H9 (cell line): ENCODE measurements around the gene APOL5. TPM values are rescaled to one million over a fixed set of nuclear protein-coding genes. Genes with fewer than 3 reads are reported as not detected.
"Not testable (repeated sequence)": the region's sequence is repeated elsewhere in the genome, so short reads cannot be mapped to it uniquely, and the experiment has no call there.

ENCODE experiments used
- DNase-seq: peaks from one replicate; pipeline ENCODE4 v3.0.0-alpha.2; 2017
- H2AFZ ChIP-seq: one replicate; pipeline ENCODE4 v1.6.1; 2013; ENCODE audit warnings: mild to moderate bottlenecking, low read length, control low read depth, moderate library complexity
- H2AK5ac ChIP-seq: 2 replicates; pipeline ENCODE4 v1.6.1; 2013; ENCODE audit warnings: low read length, control low read depth, mixed read lengths; ENCODE audit not compliant: insufficient read length
- H2BK120ac ChIP-seq: one replicate; pipeline ENCODE4 v1.6.1; 2013; ENCODE audit warnings: low read depth, mild to moderate bottlenecking, low read length, control low read depth, inconsistent platforms; ENCODE audit not compliant: poor library complexity, severe bottlenecking
- H2BK12ac ChIP-seq: 2 replicates; pipeline ENCODE4 v1.6.1; 2013; ENCODE audit warnings: low read length, control low read depth, mixed read lengths, low read depth; ENCODE audit not compliant: insufficient read length
- H2BK15ac ChIP-seq: 2 replicates; pipeline ENCODE4 v1.6.1; 2013; ENCODE audit warnings: low read depth, low read length, control low read depth
- H2BK20ac ChIP-seq: one replicate; pipeline ENCODE4 v1.6.1; 2013; ENCODE audit warnings: low read depth, mild to moderate bottlenecking, low read length, control low read depth, inconsistent platforms; ENCODE audit not compliant: poor library complexity, severe bottlenecking
- H2BK5ac ChIP-seq: 2 replicates; pipeline ENCODE4 v1.6.1; 2013; ENCODE audit warnings: low read length, control low read depth, mixed read lengths; ENCODE audit not compliant: insufficient read length
- H3K14ac ChIP-seq: 2 replicates; pipeline ENCODE4 v1.6.1; 2013; ENCODE audit warnings: low read length, control low read depth; ENCODE audit not compliant: insufficient read depth
- H3K18ac ChIP-seq: 2 replicates; pipeline ENCODE4 v1.6.1; 2013; ENCODE audit warnings: low read depth, mild to moderate bottlenecking, mixed read lengths, low read length, control low read depth; ENCODE audit not compliant: insufficient read length
- H3K23ac ChIP-seq: 2 replicates; pipeline ENCODE4 v1.6.1; 2013; ENCODE audit warnings: low read length, control low read depth, mixed read lengths, low read depth; ENCODE audit not compliant: insufficient read length
- H3K23me2 ChIP-seq: 2 replicates; pipeline ENCODE4 v1.6.1; 2013; ENCODE audit warnings: low read depth, mild to moderate bottlenecking, mixed read lengths, low read length, control low read depth; ENCODE audit not compliant: insufficient read length, poor library complexity, severe bottlenecking
- H3K27ac ChIP-seq: 2 replicates; pipeline ENCODE4 v1.5.1; 2013; ENCODE audit warnings: low read length, control low read depth, mixed read lengths, low read depth; ENCODE audit not compliant: insufficient read length
- H3K27me3 ChIP-seq: 2 replicates; pipeline ENCODE4 v1.6.1; 2013; ENCODE audit warnings: low read length, control low read depth, inconsistent platforms; ENCODE audit not compliant: insufficient read depth
- H3K4ac ChIP-seq: 2 replicates; pipeline ENCODE4 v1.6.1; 2013; ENCODE audit warnings: low read depth, mild to moderate bottlenecking, control low read depth, inconsistent platforms, low read length, moderate library complexity
- H3K4me1 ChIP-seq: 2 replicates; pipeline ENCODE4 v1.6.1; 2013; ENCODE audit warnings: low read length, control low read depth, inconsistent platforms; ENCODE audit not compliant: insufficient read depth
- H3K4me2 ChIP-seq: 2 replicates; pipeline ENCODE4 v1.6.1; 2013; ENCODE audit warnings: low read length, control low read depth, mixed read lengths; ENCODE audit not compliant: insufficient read length, insufficient read depth
- H3K56ac ChIP-seq: 2 replicates; pipeline ENCODE4 v1.6.1; 2013; ENCODE audit warnings: low read depth, mild to moderate bottlenecking, mixed read lengths, low read length, control low read depth; ENCODE audit not compliant: insufficient read length
- H3K79me1 ChIP-seq: 2 replicates; pipeline ENCODE4 v1.6.1; 2013; ENCODE audit warnings: low read depth, mild to moderate bottlenecking, moderate library complexity, low read length, control low read depth, inconsistent platforms; ENCODE audit not compliant: insufficient read depth, poor library complexity, severe bottlenecking
- H3K79me2 ChIP-seq: 2 replicates; pipeline ENCODE4 v1.6.1; 2013; ENCODE audit warnings: low read length, control low read depth, inconsistent platforms; ENCODE audit not compliant: insufficient read depth
- H3K9ac ChIP-seq: 2 replicates; pipeline ENCODE4 v1.6.1; 2013; ENCODE audit warnings: low read length, control low read depth, mixed read lengths; ENCODE audit not compliant: insufficient read length; ENCODE audit errors: extremely low read depth
- H3K9me3 ChIP-seq: one replicate; pipeline ENCODE4 v1.6.1; 2013; ENCODE audit warnings: low read depth, low read length, inconsistent platforms; ENCODE audit not compliant: control insufficient read depth
- H3T11ph ChIP-seq: one replicate; pipeline ENCODE4 v1.6.1; 2013; ENCODE audit warnings: mild to moderate bottlenecking, low read length, control low read depth, inconsistent platforms
- H4K20me1 ChIP-seq: one replicate; pipeline ENCODE4 v1.6.1; 2013; ENCODE audit not compliant: control insufficient read depth, insufficient read length, insufficient read depth
- H4K5ac ChIP-seq: 2 replicates; pipeline ENCODE4 v1.6.1; 2013; ENCODE audit warnings: low read depth, mild to moderate bottlenecking, mixed read lengths, low read length, control low read depth; ENCODE audit not compliant: insufficient read length
- H4K8ac ChIP-seq: replicated peaks from 2 replicates; pipeline ENCODE4 v1.6.1; 2013; ENCODE audit warnings: low read length, control low read depth, mixed read lengths, low read depth; ENCODE audit not compliant: insufficient read length
- H4K91ac ChIP-seq: 2 replicates; pipeline ENCODE4 v1.6.1; 2013; ENCODE audit warnings: low read depth, mild to moderate bottlenecking, moderate library complexity, mixed read lengths, low read length, control low read depth; ENCODE audit not compliant: insufficient read length
- H3K27ac Mint-ChIP-seq, 3 experiments: 2 replicates in 2 of 3; 3 replicates in 1 of 3; pipeline ENCODE4 v1.8.0; 2020 to 2021; ENCODE audit warnings: mixed read lengths in 3 of 3, mild to moderate bottlenecking in 1 of 3, moderate library complexity in 1 of 3
- H3K27me3 Mint-ChIP-seq: 2 replicates; pipeline ENCODE4 v1.8.0; 2021; ENCODE audit warnings: low read depth, mild to moderate bottlenecking, moderate library complexity, mixed read lengths
- H3K36me3 Mint-ChIP-seq, 3 experiments: 2 replicates in 2 of 3; 3 replicates in 1 of 3; pipeline ENCODE4 v1.8.0; 2020 to 2021; ENCODE audit warnings: low read depth in 3 of 3, mixed read lengths in 3 of 3; ENCODE audit not compliant: insufficient read depth in 1 of 3
- H3K4me1 Mint-ChIP-seq, 2 experiments: 2 replicates each; pipeline ENCODE4 v1.8.0; 2020; ENCODE audit warnings: mixed read lengths in 2 of 2
- H3K4me3 Mint-ChIP-seq, 2 experiments: 2 replicates in 1 of 2; 3 replicates in 1 of 2; pipeline ENCODE4 v1.8.0; 2020 to 2021; ENCODE audit warnings: mild to moderate bottlenecking in 2 of 2, mixed read lengths in 2 of 2, moderate library complexity in 1 of 2
- H3K9me3 Mint-ChIP-seq, 2 experiments: 2 replicates in 1 of 2; 3 replicates in 1 of 2; pipeline ENCODE4 v1.8.0; 2020; ENCODE audit warnings: mild to moderate bottlenecking in 2 of 2, mixed read lengths in 2 of 2, moderate library complexity in 1 of 2
- WGBS: extraction: QIAGEN DNeasy Blood & Tissue Kit; methylation state at CpG from one replicate; pipeline ENCODE4 v1.1.7; 2013; ENCODE audit warnings: missing lambda C conversion rate, low lambda C conversion rate, mixed read lengths; ENCODE audit not compliant: insufficient read length; ENCODE audit errors: extremely low coverage; 5-methylcytosine and 5-hydroxymethylcytosine counted together
- total RNA-seq: library from RNA; stranded (reverse); gene quantifications from 2 replicates; pipeline ENCODE4 v1.2.1, GENCODE V29; 2021
- TF ChIP-seq, protein P1 (sequence below): fragments of 200-600 bp; sonication (generic); conservative IDR thresholded peaks from 3 replicates; pipeline ENCODE4 v1.8.0; 2021; ENCODE audit warnings: antibody characterized with exemption, mild to moderate bottlenecking

APOL5 gene
- total RNA-seq, 1 experiment from 2014 or later, result not detected

DNA sequence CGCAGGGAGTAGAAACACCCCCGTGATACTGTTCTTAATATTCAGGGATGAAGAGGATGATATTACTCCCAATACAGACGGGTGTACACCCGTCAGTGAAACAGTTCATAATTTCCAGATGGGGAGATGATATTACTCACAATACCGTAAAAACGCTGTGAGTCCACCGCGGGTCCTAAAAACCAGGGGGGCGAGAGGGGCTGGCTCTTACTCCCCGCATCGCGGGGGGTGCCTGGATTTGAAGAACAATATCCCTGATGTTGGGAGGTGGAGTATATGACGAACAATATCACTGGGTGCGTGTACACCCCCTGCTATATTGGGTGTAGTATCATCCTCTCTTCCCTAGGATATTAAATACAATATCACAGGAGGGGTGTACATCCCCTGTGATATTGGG is 20.5 kb upstream of the APOL5 start:
- no CpG with 5 or more reads among the region's 14 CpGs for WGBS

GRCh38 chr22:35699852-35700251 is 17.8 kb upstream of the APOL5 start:
- WGBS, result no CpG with 5 or more reads among the region's 6 CpGs
- H3K79me1 ChIP-seq, H3K27ac Mint-ChIP-seq, H3K36me3 Mint-ChIP-seq, H3K27me3 ChIP-seq, H3K4me2 ChIP-seq, H4K5ac ChIP-seq, H3K4ac ChIP-seq, H3K4me3 Mint-ChIP-seq, H3K4me1 Mint-ChIP-seq, H2BK15ac ChIP-seq, H3K9me3 Mint-ChIP-seq, H2BK5ac ChIP-seq, H2BK12ac ChIP-seq, H3K9ac ChIP-seq, H3K27ac ChIP-seq, H3K18ac ChIP-seq, H4K91ac ChIP-seq, H4K8ac ChIP-seq, H3K56ac ChIP-seq, H2BK120ac ChIP-seq, H3T11ph ChIP-seq, H3K9me3 ChIP-seq, H2BK20ac ChIP-seq, H2AFZ ChIP-seq, H3K23me2 ChIP-seq, H3K27me3 Mint-ChIP-seq, H4K20me1 ChIP-seq, H3K79me2 ChIP-seq, H3K14ac ChIP-seq, DNase-seq, H3K23ac ChIP-seq, H3K4me1 ChIP-seq, H2AK5ac ChIP-seq: not testable (repeated sequence)

More for the DNA sequence above, 20.5 kb upstream of the APOL5 start:
- no peak overlapping the region for H3K4me2 ChIP-seq
- H3K4me1 ChIP-seq, result no peaks in the 10 kb centered on the region
- no peak overlapping the region for H4K91ac ChIP-seq
- Mint-ChIP-seq H3K4me1 (no peaks in the 10 kb centered on the region), H3K36me3 (no peaks in the 10 kb centered on the region; a peak in 1 of 7 replicates), H3K9me3 (no peaks in the 10 kb centered on the region), H3K27me3 (peaks cover 17% of the 10 kb centered on the region), H3K4me3 (no peak overlapping the region), H3K27ac (no peak overlapping the region)
- H3K23me2 ChIP-seq, result no peaks in the 10 kb centered on the region
- no peak overlapping the region for H3K56ac ChIP-seq
- no peak overlapping the region for H2BK20ac ChIP-seq
- no peak overlapping the region for H3K14ac ChIP-seq
- no peak overlapping the region for H2BK120ac ChIP-seq
- no peaks in the 10 kb centered on the region for H3K27me3 ChIP-seq
- no peak overlapping the region for H2BK15ac ChIP-seq
- H3K79me2 ChIP-seq, result no peaks in the 10 kb centered on the region
- no peak overlapping the region for H3K18ac ChIP-seq
- DNase-seq, result no peak
- H4K5ac ChIP-seq, result no peak overlapping the region
- no peaks in the 10 kb centered on the region for H3K9me3 ChIP-seq
- no peak overlapping the region for H2AFZ ChIP-seq
- no peaks in the 10 kb centered on the region for H4K20me1 ChIP-seq
- H3K27ac ChIP-seq, result no peak overlapping the region
- H3K9ac ChIP-seq, result no peak overlapping the region
- no peak overlapping the region for H3T11ph ChIP-seq
- H2AK5ac ChIP-seq, result no peak overlapping the region
- no peak overlapping the region for H4K8ac ChIP-seq
- TF ChIP-seq, protein P1, sequence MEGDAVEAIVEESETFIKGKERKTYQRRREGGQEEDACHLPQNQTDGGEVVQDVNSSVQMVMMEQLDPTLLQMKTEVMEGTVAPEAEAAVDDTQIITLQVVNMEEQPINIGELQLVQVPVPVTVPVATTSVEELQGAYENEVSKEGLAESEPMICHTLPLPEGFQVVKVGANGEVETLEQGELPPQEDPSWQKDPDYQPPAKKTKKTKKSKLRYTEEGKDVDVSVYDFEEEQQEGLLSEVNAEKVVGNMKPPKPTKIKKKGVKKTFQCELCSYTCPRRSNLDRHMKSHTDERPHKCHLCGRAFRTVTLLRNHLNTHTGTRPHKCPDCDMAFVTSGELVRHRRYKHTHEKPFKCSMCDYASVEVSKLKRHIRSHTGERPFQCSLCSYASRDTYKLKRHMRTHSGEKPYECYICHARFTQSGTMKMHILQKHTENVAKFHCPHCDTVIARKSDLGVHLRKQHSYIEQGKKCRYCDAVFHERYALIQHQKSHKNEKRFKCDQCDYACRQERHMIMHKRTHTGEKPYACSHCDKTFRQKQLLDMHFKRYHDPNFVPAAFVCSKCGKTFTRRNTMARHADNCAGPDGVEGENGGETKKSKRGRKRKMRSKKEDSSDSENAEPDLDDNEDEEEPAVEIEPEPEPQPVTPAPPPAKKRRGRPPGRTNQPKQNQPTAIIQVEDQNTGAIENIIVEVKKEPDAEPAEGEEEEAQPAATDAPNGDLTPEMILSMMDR, result no peak
- no peak overlapping the region for H3K4ac ChIP-seq
- no peaks in the 10 kb centered on the region for H3K79me1 ChIP-seq
- no peak overlapping the region for H3K23ac ChIP-seq
- no peak overlapping the region for H2BK5ac ChIP-seq
- H2BK12ac ChIP-seq, result no peak overlapping the region
